Measurements from ENCODE around the gene CALCR.
"Not testable (repeated sequence)": the region's sequence is repeated elsewhere in the genome, so short reads cannot be mapped to it uniquely, and the experiment has no call there.

Gene CALCR

DNA sequence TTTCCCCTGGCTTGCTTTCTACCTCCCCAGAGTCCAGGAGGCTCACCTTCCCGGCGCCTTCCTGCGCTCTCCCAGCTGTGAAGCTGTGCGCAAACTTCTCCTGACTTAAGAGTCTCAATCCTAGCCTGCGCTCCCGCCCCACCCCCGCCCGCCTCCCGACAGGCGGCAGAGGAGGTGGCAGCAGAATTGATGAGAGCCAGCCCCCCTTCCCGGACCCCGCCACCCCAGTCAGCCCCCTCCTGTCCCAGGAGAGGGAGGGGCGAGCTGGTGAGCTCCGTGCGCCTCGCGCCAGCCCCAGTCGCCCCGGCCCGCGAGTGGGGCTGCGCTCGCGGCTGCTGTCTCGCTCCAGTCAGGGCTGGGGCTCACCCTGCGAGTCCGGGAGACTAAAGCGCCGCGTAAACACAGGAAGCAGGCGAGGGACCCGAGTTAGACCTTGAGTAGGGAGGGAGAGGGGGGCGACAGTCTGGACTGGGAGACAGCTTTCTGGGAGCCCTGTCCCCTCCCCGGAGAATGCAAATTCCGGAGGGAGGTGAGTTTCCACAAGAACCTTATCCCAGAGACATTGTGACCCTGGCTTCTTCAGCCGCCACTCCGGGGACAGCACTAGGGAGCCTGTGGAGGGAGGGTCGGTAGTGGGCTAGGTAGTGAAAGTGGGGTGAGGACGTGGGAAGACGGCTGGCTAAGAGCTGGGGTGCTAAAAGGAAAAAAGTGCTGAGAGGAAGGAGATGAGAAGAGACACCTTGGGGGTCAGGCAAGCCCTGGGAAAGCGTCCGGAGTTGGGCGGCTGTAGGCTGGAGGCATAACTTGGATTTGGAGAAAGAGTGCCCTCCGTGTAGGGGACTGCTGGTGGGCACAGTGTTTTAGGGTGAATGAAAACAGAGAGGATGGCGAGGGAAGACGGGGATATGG is at the start of gene CALCR:
CALCR (minus strand) TSS at position 79 of the 909 bp plus-strand sequence. CDS start 87,743 bp downstream, outside the sequence.
- no peak for DNase-seq (ENCODE audit: low read depth in 2 of 2)

DNA sequence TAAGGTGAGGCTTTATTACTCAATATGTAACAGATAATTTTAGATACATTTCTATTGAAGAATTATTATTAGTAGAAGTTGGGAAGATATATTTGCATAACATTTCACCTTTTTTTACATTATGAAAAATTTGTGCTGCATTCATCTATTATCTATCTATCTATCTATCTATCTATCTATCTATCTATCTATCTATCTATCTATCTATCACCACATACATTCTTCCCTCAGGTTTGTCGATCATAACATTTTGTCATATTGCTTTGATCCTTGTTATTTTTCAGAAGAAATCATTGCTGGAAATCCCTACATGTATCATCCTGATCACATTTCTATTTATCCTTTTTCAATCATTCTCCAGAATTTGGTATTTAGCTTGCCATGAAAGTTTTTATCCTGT is 49.3 kb upstream of the CALCR start:
- DNase-seq (ENCODE audit: low read depth in 2 of 2), result no peak

DNA sequence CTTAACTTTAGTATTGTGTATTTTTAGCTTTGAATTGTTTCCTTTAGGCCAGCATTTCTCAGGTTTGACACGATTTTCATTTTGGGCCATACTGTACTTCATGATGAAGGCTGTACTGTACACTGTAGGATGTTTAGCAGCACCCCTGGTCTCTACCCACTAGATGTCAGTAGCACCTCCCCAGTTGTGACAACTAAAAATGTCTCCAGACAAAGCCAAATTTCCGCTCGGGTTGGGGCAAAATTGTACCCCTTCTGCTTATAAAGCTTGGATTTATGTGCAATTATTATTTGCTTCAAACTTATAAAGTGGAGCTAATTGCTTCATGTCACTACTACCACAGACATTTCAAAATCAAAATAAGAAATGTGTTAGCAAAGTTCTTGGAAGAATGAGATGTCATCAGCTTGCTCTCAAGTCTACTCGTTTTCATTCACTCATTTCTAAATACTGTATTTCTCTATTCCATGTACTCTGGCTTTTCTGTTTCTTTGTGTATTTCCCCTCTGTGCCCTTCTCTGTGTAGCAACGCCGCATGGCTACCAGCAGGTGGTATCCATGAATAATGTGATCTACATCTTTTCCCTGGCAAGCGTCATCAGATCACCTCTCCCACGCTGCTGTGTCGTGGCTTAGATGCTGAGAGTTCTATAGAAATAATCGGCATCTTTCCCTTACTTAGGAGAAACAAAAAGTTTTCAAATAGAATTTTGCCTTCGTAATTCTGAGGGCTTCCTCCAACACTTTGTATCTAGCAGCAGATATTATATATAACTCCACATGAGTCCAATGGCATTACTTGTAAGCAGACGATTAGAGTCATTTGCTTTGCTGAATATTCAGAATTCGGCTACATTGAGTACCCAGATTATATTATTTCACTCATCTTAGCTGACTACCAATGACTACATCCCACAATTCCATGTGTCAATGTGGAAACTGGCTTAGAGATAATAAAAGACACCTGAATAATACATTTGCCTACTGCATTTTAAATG is 47.8 kb upstream of the CALCR start:
- no peak for DNase-seq (ENCODE audit: low read depth in 2 of 2)

DNA sequence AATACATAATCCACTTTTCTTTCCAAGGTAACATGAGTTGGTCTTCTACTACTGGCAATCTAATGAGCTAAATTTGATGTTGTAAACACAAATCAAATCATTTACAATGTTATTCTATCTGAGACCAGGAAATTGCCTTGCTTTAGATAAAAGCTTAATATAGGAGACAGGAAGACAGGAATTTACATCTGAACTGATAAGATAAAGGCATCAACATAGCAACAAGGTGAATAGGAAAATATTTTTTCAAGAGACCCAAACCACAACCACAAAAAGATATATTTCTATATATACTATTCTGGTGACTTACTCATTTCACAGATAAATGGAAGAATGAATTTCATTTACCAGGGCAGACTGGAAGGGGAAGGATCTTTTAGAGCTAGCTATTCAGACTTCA is 46.3 kb upstream of the CALCR start:
- no peak for DNase-seq (ENCODE audit: low read depth in 2 of 2)

DNA sequence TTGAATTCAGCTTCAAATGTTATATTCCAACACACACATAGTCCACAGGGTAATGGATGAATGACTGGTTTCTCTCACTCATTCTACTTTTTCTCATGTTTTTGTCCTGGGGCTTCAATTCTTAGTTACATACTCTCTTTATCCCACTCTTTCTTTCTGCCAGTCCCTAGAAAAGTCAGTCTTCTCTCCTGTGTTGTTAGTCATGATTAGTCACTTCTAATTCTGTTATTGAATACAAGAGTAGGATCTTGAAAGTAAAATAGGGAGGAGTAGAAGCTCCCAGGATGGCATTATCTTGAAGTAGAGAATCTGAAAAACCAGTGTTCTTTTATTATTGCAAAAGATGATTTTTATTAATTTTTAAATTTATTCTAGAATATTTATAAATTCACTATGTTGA is 45.5 kb upstream of the CALCR start:
- no peak for DNase-seq (ENCODE audit: low read depth in 2 of 2)

DNA sequence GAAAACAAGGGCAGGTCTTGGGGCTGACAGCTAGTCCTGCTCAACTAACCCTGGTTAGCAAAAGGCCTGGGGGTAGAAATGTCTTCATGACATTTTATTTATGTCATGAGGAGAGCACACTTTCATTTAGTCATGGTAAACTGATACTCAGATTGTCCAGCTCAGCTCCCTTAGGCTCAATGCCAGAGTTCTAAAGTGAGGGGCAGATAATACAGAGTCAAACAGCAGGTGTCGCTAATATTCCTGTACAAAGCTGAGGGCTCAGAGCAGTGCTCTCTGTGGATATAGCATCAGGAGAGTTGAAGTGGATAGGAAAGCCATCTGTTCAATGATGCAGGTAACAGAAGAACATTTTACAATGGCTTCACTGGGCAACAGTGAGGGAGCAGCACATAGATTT is 26.8 kb upstream of the CALCR start:
- DNase-seq (ENCODE audit: low read depth in 2 of 2), result no peak

DNA sequence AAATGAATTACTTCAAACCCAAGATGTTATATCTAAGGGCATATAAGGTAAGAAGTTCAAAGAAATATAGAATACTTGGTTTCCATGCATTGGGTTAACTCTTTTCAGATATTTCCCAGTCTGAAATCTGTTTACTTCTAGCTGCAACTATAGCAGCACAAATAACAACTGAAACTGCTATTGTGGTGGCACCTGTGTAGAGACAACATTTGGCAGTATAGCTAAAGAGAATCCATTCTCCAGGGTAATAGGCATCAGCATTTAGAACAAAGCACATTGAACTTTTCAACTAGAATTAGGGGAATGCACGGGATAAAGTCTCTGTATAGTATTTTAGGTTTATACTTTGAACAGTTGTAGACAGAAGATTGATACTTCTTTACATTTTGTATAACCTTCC is 19.7 kb upstream of the CALCR start:
- DNase-seq (ENCODE audit: low read depth in 2 of 2), result no peak

DNA sequence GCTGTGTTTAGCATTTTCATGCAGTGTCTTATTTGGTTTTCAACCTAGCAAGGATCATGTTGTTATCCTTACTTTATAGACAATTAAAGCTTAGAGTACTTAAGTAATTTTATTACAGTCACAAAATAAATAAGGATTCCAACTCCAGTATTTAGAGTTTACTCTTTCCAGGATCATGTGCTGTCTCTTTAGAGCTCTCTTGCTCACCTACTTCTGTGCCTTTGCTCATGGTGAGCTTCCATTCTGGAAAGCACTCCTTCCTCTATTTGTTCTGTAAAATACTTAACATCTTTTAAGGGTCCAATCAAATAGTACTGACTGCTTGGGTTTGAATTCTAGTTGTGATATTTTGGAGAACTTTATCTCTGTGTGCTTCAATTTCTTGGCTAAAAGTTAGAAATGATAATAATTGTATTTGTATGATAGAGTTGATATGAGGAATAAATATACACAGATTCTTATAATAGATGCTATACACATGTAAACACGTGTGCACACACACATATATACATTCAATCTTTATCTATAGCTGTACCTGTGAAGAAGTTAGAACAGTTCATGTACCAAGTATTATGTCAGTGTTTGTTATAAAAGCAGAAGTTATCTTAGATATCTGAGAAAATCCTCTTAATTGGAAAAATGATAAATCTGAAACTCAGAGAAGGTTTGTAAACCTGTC is 18.2 kb upstream of the CALCR start:
- no peak for DNase-seq (ENCODE audit: low read depth in 2 of 2)

DNA sequence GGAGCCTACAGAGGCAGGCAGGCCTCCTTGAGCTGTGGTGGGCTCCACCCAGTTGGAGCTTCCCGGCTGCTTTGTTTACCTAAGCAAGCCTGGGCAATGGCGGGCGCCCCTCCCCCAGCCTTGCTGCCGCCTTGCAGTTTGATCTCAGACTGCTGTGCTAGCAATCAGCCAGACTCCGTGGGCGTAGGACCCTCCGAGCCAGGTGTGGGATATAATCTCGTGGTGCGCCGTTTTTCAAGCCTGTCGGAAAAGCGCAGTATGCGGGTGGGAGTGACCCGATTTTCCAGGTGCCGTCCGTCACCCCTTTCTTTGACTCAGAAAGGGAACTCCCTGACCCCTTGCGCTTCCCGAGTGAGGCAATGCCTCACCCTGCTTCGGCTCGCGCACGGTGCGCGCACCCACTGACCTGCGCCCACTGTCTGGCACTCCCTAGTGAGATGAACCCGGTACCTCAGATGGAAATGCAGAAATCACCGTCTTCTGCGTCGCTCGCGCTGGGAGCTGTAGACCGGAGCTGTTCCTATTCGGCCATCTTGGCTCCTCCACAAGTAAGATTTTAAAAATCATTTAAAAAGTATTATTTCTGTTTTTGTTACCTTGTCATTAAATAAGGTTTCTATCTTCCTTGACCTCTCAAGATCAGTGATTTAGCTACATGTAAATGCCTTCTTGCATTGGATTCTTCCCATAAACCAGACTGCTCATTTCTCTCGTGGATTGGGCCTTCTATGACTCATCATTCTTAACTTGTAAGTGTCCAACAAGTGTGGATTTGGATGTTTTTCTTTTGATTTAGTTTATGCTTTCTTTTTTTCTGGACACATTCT is 16.9 kb upstream of the CALCR start:
- not testable (repeated sequence) for DNase-seq (ENCODE audit: low read depth in 2 of 2)

DNA sequence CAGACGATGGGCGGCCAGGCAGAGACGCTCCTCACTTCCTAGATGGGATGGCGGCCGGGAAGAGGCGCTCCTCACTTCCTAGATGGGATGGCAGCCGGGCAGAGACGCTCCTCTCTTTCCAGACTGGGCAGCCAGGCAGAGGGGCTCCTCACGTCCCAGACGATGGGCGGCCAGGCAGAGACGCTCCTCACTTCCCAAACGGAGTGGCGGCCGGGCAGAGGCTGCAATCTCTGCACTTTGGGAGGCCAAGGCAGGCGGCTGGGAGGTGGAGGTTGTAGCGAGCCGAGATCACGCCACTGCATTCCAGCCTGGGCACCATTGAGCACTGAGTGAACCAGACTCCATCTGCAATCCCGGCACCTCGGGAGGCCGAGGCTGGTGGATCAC is 11.9 kb upstream of the CALCR start:
- not testable (repeated sequence) for DNase-seq (ENCODE audit: low read depth in 2 of 2)

DNA sequence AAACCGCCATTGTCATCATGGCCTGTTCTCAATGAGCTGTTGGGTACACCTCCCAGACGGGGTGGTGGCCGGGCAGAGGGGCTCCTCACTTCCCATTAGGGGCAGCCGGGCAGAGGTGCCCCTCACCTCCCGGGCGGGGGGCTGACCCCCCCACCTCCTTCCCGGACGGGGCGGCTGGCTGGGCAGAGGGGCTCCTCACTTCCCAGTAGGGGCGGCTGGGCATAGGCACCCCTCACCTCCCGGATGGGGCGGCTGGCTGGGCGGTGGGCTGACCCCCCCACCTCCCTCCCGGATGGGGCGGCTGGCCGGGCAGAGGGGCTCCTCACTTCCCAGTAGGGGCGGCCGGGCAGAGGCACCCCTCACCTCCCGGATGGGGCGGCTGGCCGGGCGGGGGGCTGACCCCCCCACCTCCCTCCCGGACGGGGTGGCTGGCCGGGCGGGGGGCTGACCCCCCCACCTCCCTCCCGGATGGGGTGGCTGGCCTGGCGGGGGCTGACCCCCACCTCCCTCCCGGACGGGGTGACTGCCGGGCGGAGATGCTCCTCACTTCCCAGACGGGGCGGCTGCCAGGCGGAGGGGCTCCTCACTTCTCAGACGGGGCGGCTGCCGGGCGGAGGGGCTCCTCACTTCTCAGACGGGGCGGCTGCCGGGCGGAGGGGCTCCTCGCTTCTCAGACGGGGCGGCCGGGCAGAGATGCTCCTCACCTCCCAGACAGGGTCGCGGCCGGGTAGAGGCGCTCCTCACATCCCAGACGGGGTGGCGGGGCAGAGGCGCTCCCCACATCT is 11.4 kb upstream of the CALCR start:
- DNase-seq (ENCODE audit: low read depth in 2 of 2), result not testable (repeated sequence)

DNA sequence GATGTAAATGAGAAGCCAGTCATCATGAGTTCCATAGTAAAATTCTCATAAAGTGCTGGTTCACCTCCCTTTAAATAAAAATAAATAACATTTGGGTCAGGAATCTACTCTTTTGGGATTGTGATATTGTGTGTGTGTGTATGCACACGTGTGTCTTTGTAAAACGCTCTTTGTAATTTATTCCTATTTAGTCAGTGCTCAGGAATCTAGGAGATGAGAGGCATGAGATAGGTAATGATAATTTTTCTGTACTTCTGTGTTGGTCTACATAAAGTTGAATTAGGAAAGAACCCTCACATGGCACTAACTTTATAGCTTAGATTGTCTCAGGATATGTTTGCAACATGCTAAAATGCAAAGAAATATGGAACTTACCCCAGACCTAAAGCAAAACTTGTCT is 4.9 kb upstream of the CALCR start:
- no peak for DNase-seq (ENCODE audit: low read depth in 2 of 2)

DNA sequence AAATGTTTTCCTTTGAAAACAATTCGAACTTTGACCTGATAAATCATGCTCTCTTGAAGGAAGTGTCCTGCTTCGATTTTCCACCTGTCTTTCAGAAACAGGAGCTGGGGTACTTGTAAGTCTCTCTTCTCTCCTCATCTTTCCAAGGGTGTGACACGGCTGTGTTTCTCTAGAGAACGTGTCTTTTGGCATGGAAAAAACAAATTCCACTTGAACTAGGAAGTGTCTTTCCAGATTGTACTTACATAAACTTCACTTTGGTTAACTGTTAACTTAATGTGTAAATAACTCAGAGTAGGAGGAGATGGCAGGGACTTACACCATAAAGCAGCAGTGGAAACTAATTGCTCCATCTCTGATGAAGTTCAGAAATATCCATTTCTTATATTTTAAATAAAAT is 4.2 kb upstream of the CALCR start:
- DNase-seq (ENCODE audit: low read depth in 2 of 2), result no peak

DNA sequence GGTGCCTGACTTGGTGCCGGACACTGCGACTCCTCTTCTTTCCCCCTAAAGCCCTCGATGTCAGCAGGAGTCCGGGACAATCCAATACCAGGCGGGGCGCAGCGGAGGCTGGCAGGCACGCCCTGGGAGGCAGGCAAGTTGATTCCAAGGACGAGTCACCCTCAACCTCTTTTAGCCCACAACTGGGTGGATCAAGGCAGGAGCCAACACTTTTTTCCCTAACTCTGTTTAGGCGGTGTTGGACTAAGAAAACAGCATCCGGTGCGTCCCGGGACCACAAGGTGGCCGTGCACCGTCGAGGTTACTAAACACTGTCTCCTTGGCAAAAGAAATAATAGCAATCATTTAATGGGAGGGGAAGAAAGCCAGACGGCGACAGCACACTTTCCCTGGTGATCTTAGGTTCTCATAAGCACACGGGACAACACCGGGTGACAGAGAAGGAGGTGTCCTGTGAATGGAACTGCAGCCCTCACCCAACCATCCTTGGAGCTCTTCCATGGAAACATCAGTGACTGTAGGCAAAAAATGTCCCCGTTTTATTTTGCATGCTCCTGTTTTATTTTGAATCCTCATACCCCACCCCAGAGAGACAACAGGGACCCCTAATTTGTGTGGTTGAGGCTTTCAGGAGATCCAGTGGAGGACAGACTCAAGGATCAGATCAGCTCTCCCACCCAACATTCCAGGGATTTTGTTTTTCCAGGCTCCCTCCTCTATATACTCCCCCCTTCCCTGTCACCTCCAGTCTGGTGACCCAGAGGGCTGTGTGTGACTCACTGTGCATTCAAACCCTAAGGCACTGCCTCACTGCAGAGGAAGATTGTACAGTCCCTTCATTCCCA is 1.3 kb upstream of the CALCR start:
- no peak for DNase-seq (ENCODE audit: low read depth in 2 of 2)

DNA sequence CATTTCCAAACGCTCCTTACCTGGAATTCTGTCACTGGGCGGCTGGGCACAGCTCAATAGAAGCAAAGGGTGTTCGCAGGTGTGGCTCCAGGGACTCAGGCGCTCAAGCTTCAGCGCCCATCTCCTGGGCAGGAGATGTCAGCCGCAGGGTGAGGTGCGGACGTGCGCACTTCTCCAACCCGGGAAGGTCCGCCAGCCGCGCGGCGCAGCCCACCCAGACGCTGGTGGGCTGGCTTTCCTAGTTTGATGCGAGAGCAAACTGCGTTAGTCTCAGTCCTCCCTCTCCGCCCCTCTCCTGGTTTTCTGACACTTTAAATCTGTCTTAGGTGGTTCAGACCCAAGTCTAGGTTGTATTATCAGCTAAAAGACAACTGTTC is 267 bp downstream of the CALCR start:
- DNase-seq (ENCODE audit: low read depth in 2 of 2), result no peak

DNA sequence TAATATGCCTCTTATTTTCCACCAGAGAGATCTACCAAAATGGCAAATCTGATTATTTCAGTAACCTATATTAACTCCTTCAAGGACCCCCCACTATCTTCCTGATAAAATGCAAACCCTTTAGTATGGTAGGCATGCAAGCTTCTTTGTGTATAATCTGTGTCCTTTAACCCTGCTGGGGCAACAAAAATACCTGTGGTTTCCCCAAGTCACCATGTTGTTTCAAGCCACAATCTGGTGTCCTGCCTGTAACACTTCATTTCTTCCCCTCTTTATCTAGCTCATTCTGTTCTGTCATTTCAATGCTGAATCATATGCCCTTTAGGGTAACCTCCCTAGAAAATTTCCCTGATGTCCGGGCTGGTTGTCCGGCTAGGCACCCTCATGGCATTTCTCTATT is 5.3 kb downstream of the CALCR start:
- DNase-seq (ENCODE audit: low read depth in 2 of 2), result no peak

DNA sequence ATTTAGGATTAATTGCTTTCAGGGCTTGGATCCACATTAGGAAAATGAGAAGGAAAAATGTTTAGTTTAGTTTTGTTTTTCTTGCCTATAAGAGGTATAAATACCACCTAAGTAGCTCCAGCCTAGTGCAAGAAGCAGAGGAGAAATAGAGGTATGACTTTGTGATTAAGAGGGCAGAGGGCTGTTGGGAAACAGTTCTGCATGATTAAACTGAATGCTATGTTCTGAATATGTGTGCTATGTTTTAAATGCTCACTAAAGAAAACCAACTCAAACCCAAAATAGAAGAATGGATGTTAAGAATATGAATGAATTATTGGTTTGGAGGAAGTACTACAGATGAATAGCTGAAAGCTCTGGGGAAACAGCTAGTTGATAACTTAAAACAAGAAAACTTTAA is 7.6 kb downstream of the CALCR start:
- DNase-seq (ENCODE audit: low read depth in 2 of 2), result no peak

DNA sequence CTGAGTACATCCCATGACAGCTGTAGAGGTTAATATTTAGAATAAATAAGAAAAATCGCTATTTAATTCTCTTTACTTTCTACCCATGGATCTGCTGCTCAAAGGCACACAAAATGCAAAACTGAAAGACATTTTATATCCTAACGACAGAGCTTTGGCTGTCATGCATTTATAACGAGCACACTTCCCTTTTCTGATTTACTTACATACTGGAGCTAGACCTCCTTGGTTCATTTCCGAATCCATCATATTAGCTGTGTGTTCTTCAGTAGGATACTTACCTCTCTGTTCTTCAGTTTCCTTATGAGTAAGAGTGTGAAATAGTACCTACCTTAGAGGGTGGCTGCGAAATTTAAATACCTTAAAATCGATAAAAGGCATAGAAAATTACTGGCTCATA is 10.9 kb downstream of the CALCR start:
- DNase-seq (ENCODE audit: low read depth in 2 of 2), result no peak

DNA sequence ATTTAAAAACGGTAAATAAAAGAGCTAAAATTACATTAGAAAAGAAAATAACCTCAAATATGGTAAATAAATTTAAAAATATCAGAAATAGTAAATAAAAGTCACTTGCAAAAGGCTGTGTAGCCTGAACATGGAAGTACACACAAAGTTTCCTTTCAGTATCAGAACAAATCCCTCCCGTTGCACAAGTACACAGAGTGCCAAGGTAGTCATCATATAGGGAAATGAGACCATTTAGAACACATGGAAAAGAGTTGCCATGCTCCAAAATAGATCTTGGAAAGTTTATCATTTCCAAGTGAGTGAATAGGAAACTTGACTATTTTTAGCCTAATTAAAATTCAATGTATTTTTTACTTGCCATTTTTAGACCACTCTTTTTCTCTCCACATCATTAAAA is 11.6 kb downstream of the CALCR start:
- DNase-seq (ENCODE audit: low read depth in 2 of 2), result no peak
